Nephron progenitor cell (in vitro differentiated cells): Measurements from ENCODE around the gene MAP3K10.
"Not testable (repeated sequence)": the region's sequence is repeated elsewhere in the genome, so short reads cannot be mapped to it uniquely, and the experiment has no call there.

Experiments
- DNase-seq: peaks from one replicate; pipeline ENCODE4 v3.0.0; 2021
- H3K27ac Mint-ChIP-seq: 2 replicates; pipeline ENCODE4 v1.8.0; 2021; ENCODE audit warnings: mild to moderate bottlenecking, moderate library complexity, mixed read lengths
- H3K27me3 Mint-ChIP-seq: 2 replicates; pipeline ENCODE4 v1.8.0; 2021; ENCODE audit warnings: mild to moderate bottlenecking, low read depth, mixed read lengths; ENCODE audit not compliant: poor library complexity
- H3K36me3 Mint-ChIP-seq: 2 replicates; pipeline ENCODE4 v1.8.0; 2021; ENCODE audit warnings: low read depth, mixed read lengths
- H3K4me1 Mint-ChIP-seq: 2 replicates; pipeline ENCODE4 v1.8.0; 2021; ENCODE audit warnings: mixed read lengths
- H3K4me3 Mint-ChIP-seq: 2 replicates; pipeline ENCODE4 v1.8.0; 2021; ENCODE audit warnings: mild to moderate bottlenecking, moderate library complexity, mixed read lengths
- H3K9me3 Mint-ChIP-seq: 2 replicates; pipeline ENCODE4 v1.8.0; 2021; ENCODE audit warnings: mild to moderate bottlenecking, moderate library complexity, mixed read lengths
- TF ChIP-seq, protein P1 (sequence below): fragments of 200-600 bp; sonication (generic); IDR thresholded peaks from 2 replicates; pipeline ENCODE4 v1.5.0; 2021; ENCODE audit warnings: antibody characterized with exemption

MAP3K10 gene

DNA sequence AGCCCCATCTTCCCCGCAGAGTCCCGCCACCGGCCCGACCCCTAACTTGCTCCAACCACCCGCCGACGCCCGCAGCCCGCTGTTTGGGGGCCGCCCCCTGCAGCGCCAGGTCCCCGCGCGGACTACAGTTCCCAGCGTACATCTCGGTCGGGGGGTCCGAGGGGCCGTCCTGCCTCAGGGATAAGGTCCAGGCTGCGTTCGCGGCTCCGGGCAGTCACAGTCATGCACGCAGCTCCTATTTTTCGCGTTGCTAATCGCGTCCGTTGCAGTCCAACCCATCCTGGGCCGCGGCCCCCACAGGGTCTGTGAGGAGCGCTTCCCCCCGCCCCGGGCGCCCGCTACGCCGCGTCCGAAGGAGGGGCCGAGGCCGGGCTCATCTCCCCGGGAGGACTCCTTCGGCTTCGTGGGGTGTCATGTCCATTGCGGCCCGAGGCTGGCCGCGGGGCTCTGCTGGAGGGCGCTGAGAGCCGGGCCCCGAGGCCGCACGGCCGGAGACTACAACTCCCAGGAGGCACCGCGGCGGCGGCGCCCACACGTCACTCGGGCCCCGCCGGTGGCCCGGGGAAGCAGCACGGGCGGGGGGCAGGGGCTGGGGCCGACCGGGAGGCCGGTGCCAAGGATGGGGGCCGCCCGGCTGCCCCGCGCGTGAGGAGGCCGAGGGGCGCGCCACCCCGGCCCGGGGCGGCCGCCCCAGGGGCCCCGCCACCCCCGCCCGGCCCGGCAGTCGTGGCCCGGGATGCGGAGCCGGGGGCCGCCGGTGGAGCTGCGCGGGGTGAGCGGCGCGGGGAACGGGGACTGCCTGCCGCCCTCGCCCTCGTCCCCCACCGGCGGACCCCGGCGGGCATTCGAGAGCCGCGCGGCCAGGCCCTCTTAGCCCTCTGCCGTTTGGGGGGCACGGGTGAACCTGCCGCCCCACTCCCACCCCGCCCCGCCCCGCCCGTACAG, at the start of gene MAP3K10:
TSS of gene MAP3K10 (plus strand) at position 536 of the 945 bp plus-strand sequence. CDS start 606 bp downstream, outside the sequence.
- H3K4me3 Mint-ChIP-seq = peak within 1 kb of the TSS; percentile 85
- no peak within 1 kb of the TSS for H3K27ac Mint-ChIP-seq
- no peaks in the 10 kb centered on the region for H3K36me3 Mint-ChIP-seq
- H3K9me3 Mint-ChIP-seq = no peaks in the 10 kb centered on the region
- peaks cover 15% of the 10 kb centered on the region for H3K4me1 Mint-ChIP-seq
- peaks cover 33% of the 10 kb centered on the region for H3K27me3 Mint-ChIP-seq
- DNase-seq = peak; percentile 81
- TF ChIP-seq, protein P1, sequence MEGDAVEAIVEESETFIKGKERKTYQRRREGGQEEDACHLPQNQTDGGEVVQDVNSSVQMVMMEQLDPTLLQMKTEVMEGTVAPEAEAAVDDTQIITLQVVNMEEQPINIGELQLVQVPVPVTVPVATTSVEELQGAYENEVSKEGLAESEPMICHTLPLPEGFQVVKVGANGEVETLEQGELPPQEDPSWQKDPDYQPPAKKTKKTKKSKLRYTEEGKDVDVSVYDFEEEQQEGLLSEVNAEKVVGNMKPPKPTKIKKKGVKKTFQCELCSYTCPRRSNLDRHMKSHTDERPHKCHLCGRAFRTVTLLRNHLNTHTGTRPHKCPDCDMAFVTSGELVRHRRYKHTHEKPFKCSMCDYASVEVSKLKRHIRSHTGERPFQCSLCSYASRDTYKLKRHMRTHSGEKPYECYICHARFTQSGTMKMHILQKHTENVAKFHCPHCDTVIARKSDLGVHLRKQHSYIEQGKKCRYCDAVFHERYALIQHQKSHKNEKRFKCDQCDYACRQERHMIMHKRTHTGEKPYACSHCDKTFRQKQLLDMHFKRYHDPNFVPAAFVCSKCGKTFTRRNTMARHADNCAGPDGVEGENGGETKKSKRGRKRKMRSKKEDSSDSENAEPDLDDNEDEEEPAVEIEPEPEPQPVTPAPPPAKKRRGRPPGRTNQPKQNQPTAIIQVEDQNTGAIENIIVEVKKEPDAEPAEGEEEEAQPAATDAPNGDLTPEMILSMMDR = no peak

GRCh38 chr19:40141551-40141950, 49.7 kb upstream of the MAP3K10 start:
- H3K4me3 Mint-ChIP-seq = no peak overlapping the region
- DNase-seq = no peak

DNA sequence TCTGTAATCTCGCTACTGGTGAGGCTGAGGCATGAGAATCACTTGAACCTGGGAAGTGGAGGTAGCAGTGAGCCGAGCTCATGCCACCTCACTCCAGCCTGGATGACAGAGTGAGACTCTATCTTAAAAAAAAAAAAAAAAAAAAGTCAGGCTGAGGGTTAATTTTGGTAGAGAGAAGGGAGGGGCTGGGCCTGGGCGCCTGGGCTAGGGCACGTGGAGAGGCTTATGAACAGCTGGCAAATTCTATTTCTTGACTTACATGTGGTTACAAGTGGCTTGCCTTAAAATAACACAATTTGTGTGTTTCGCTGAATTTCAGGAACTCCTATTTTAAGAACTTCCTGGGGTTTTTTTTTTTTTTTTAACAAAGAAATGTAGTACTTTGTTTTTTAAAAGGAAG, 47.6 kb upstream of the MAP3K10 start:
- Mint-ChIP-seq H3K27ac (no peak overlapping the region), H3K36me3 (no peaks in the 10 kb centered on the region)
- DNase-seq = no peak

More at GRCh38 chr19:40141551-40141950, 49.7 kb upstream of the MAP3K10 start:
- H3K27me3 Mint-ChIP-seq = peaks cover 39% of the 10 kb centered on the region
- H3K36me3 Mint-ChIP-seq = no peaks in the 10 kb centered on the region
- H3K9me3 Mint-ChIP-seq = no peaks in the 10 kb centered on the region
- TF ChIP-seq, protein P1 = no peak
- no peak overlapping the region for H3K27ac Mint-ChIP-seq
- H3K4me1 Mint-ChIP-seq = no peaks in the 10 kb centered on the region

GRCh38 chr19:40144151-40144550, 47.1 kb upstream of the MAP3K10 start:
- H3K36me3 Mint-ChIP-seq = no peaks in the 10 kb centered on the region
- peaks cover 37% of the 10 kb centered on the region for H3K27me3 Mint-ChIP-seq
- TF ChIP-seq, protein P1 = no peak
- H3K9me3 Mint-ChIP-seq = no peaks in the 10 kb centered on the region
- no peak for DNase-seq
- no peak overlapping the region for H3K27ac Mint-ChIP-seq
- no peaks in the 10 kb centered on the region for H3K4me1 Mint-ChIP-seq
- H3K4me3 Mint-ChIP-seq = no peak overlapping the region

More for the DNA sequence above, 47.6 kb upstream of the MAP3K10 start:
- Mint-ChIP-seq H3K4me3 (no peak overlapping the region), H3K27me3 (peaks cover 37% of the 10 kb centered on the region), H3K4me1 (no peaks in the 10 kb centered on the region), H3K9me3 (no peaks in the 10 kb centered on the region)
- TF ChIP-seq, protein P1 = no peak

GRCh38 chr19:40144947-40145748, 46.1 kb upstream of the MAP3K10 start:
- Mint-ChIP-seq H3K4me1 (no peaks in the 10 kb centered on the region), H3K36me3 (no peaks in the 10 kb centered on the region), H3K27me3 (peaks cover 31% of the 10 kb centered on the region), H3K4me3 (no peak overlapping the region), H3K27ac (no peak overlapping the region), H3K9me3 (no peaks in the 10 kb centered on the region)
- no peak for DNase-seq
- TF ChIP-seq, protein P1 = no peak

DNA sequence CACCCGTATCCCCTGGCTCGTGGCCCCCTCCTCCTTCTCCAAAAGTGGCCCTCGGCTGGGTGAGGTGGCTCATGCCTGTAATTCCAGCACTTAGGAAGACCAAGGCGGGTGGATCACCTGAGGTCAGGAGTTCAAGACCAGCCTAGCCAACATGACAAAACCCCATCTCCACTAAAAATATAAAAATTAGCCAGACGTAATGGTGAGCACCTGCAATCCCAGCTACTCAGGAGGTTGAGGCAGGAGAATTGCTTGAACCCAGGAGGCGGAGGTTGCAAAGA, 45.5 kb upstream of the MAP3K10 start:
- not testable (repeated sequence) for H3K4me1 Mint-ChIP-seq, H3K36me3 Mint-ChIP-seq, H3K27ac Mint-ChIP-seq, H3K4me3 Mint-ChIP-seq, DNase-seq, H3K9me3 Mint-ChIP-seq
- peaks cover 28% of the 10 kb centered on the region for H3K27me3 Mint-ChIP-seq
